ENCODE measurements around the gene KRTAP5-1.
"Not testable (repeated sequence)": the region's sequence is repeated elsewhere in the genome, so short reads cannot be mapped to it uniquely, and the experiment has no call there.

The KRTAP5-1 gene

GRCh38 chr11:1604711-1605110 is 19.6 kb upstream of the KRTAP5-1 start:
- no peak for DNase-seq (ENCODE audit: low read depth, low spot score)
- H3K4me3 ChIP-seq (ENCODE audit: low read length), result no peak overlapping the region

DNA sequence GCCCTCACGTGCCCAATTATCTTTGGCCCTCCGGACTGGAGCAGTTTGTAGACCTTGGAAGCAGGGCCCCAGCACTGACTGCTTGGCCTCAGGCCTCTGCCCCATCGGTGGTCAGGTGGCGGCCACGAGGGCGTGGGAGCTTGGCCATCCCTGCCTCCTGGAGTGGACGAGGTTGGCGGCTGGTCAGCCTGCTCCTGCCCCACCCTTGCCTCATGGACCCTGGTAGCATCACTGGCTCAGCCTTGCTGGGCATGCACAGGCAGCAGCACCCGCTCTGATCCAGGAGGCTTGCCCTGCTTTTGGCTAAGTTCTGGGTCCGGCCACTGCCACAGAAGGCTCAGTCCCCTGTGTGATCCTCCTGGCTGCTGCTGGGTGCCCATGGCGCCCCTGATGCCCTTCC is 19.1 kb upstream of the KRTAP5-1 start:
- no peak for DNase-seq (ENCODE audit: low read depth, low spot score)
- H3K4me3 ChIP-seq (ENCODE audit: low read length), result no peak overlapping the region

- no peak overlapping the region for H3K4me3 ChIP-seq (ENCODE audit: low read length)
- DNase-seq (ENCODE audit: low read depth, low spot score), result no peak
Measured at GRCh38 chr11:1603629-1604028, 18.5 kb upstream of the KRTAP5-1 start.

DNA sequence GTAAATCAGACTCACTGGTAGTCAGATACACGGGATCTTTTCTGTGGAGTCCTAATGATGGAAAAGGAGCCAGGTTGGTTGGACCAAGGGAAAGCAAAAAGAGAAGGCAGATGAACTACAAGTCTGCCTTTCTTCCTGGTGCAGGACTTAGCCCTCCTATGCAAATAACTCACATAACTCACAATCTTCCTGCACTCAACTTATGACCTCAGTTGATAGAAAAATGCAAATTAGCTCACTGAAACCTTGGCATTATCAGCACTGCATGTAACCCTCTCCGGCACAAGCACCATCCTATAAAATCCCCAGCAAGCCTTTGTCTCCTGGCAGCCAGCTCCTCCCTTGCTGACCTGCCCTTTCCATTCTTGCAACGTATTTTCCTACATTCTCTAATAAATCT is 16.6 kb upstream of the KRTAP5-1 start:
- not testable (repeated sequence) for DNase-seq (ENCODE audit: low read depth, low spot score); H3K4me3 ChIP-seq (ENCODE audit: low read length)

DNA sequence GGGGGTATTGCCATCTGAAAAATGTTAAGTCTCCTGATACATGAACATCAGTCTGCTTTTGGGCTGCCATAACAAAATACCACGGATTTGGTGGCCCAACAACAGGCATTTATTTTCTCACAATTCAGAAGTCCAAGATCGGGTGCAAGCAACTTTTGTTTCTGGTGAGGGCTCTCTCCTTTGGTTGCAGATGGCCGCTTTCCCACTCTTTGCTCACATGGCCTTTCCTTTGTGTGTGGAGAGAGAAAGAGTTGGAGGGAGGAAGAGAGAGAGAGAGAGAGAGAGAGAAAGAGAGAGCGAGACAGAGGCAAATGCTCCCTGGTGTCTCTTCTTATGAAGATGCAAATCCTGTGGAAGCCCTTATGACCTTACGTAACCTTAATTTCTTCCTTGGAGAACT is 15.5 kb upstream of the KRTAP5-1 start:
- DNase-seq (ENCODE audit: low read depth, low spot score), result no peak
- H3K4me3 ChIP-seq (ENCODE audit: low read length), result no peak overlapping the region

DNA sequence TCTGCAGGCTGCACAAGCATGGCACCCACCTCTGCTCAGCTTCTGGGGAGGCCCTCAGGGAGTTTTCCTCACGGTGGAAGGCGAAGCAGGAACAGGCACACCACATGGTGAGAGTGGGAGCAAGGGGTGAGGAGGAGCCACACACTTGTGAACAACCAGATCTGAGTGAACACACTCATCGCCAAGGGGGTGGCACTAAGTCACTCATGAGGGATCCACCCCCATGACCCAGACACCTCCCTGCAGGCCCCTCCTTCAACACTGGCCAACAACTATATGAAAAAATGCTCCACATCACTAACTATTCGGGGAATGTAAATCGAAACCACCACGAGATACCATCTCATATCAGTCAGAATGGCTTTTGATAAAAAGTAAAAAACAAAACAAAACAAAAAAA is 13.7 kb upstream of the KRTAP5-1 start:
- no peak for DNase-seq (ENCODE audit: low read depth, low spot score)
- no peak overlapping the region for H3K4me3 ChIP-seq (ENCODE audit: low read length)

DNA sequence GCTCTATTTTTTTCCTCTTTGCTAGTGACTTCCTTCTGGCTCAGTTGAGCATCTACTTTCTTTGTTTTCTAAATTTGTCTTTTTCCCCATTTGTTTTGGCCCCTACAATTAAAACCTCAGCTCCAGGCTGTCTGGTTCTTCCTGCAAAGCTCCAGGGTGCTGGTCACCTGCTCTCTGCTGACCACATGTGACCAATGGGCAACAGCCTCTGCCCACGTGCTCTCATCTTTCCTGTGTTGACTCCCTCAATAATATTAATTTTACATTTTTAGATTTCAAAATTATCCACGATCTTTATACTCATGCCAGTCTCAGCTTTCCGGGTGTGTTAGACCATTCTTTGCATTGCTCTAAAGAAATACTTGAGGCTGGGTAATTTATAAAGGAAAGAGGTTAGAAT is 13.3 kb upstream of the KRTAP5-1 start:
- not testable (repeated sequence) for DNase-seq (ENCODE audit: low read depth, low spot score); H3K4me3 ChIP-seq (ENCODE audit: low read length)

GRCh38 chr11:1597994-1598380 is 12.9 kb upstream of the KRTAP5-1 start, which contains the start of gene KRTAP5-2:
TSS of gene KRTAP5-2 (minus strand) at chr11:1598294. CDS start at chr11:1598250, 44 bp downstream.
- DNase-seq (ENCODE audit: low read depth, low spot score), result no peak
- H3K4me3 ChIP-seq (ENCODE audit: low read length), result no peak within 1 kb of the TSS

DNA sequence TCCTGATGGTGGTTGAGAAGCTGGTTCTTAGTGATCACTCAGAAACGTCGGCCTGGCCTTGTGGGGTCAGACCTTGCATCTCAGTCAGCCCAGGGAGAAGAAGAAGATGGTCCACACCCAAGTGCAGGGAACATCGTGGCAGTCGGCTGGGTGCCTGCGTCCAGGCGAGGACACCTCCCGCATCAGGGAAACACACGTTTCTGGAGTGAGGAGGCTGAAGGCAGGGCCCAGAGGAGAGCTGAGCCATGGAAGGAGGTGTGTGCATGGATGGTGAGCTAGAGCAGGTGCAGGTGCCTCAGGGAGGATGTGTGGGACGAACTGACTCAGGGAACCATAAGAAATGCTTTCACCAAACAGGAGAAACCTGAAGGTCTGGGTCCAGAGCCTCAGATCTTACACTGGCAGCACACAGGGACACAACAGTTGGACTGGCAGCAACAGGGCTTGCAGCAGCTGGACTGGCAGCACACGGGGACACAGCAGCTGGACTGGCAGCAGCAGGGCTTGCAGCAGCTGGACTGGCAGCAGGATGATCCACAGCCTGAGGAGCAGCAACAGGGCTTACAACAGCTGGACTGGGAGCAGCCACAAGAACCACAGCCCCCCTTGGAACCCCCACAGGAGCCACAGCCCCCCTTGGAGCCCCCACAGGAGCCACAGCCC is 12.4 kb upstream of the KRTAP5-1 start:
- no peak for DNase-seq (ENCODE audit: low read depth, low spot score)
- no peak overlapping the region for H3K4me3 ChIP-seq (ENCODE audit: low read length)

DNA sequence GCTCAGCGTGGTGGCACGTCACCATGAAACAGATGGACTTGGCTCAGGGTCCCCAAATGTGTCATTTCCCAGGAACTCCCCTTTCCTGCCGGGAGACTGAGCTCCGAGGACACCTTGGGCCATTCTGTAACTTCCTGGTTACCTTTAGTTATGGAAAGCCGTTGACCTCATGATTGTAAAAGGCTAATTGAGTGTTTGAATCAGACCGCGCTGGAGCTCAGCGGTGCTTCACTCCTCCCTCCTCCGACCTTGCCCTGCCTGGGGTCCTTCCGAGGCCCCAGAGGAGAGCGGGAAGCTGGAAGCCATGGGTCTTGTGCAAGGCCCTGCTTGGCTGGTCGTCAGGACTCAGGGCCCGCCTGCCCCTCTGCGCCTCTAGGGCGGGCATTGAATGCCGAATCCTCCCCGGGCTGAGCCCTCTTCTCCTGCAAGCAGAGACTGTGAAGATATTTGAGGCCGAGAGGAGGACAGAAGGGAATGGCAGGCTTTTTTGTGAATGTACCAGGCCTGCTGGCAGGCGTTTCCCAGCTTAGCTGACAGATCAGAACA is 11.6 kb upstream of the KRTAP5-1 start:
- H3K4me3 ChIP-seq (ENCODE audit: low read length); DNase-seq (ENCODE audit: low read depth, low spot score): not testable (repeated sequence)

GRCh38 chr11:1595994-1596575 is 11.0 kb upstream of the KRTAP5-1 start:
- not testable (repeated sequence) for H3K4me3 ChIP-seq (ENCODE audit: low read length); DNase-seq (ENCODE audit: low read depth, low spot score)

DNA sequence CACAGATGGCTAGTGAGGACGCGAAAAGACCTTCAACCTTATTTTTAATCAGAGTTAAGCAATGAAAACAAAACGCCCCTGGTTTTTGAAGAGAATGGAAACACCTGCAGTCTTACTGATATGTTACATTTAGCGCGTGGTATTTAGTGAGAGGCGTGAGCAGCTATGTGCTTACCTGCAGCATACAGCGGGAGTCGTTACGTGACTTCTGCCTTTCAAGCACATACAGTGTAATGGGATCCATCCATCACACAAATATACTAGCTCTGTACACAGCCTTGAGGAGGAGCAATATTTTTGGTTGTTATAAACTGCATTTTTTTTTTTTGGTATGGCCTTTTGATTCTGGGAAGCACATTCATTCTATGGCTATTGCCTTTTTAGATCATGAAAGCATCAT is 7.5 kb upstream of the KRTAP5-1 start:
- no peak overlapping the region for H3K4me3 ChIP-seq (ENCODE audit: low read length)
- DNase-seq (ENCODE audit: low read depth, low spot score), result no peak

- DNase-seq (ENCODE audit: low read depth, low spot score), result no peak
Measured at GRCh38 chr11:1589996-1590395, 4.9 kb upstream of the KRTAP5-1 start.

DNA sequence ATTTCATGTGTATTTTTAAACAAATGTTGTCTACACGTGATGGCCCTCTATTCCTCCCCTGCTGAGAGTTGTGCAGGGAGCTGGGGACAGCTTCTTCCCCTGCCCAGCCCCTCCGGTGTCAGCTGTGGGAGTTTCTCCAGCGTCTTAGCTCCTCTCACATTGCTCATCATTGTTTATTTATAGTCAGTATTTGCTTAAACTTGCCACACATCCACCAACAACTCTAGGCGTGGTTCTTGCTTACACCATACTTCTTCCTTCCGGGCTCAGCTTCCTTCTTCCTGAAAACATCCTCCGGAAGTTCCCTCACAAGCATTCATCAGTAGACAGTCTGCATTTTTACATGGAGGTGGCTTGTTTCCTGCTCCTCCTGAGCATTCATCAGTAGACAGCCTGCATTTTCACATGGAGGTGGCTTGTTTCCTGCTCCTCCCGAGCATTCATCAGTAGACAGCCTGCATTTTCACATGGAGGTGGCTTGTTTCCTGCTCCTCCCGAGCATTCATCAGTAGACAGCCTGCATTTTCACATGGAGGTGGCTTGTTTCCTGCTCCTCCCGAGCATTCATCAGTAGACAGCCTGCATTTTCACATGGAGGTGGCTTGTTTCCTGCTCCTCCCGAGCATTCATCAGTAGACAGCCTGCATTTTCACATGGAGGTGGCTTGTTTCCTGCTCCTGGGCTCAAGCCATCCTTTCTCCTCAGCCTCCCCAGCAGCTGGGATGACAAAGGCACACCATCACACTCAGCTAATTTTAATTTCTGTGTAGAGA is 4.3 kb upstream of the KRTAP5-1 start:
- not testable (repeated sequence) for DNase-seq (ENCODE audit: low read depth, low spot score); H3K4me3 ChIP-seq (ENCODE audit: low read length)

More at GRCh38 chr11:1589996-1590395, 4.9 kb upstream of the KRTAP5-1 start:
- no peak overlapping the region for H3K4me3 ChIP-seq (ENCODE audit: low read length)

DNA sequence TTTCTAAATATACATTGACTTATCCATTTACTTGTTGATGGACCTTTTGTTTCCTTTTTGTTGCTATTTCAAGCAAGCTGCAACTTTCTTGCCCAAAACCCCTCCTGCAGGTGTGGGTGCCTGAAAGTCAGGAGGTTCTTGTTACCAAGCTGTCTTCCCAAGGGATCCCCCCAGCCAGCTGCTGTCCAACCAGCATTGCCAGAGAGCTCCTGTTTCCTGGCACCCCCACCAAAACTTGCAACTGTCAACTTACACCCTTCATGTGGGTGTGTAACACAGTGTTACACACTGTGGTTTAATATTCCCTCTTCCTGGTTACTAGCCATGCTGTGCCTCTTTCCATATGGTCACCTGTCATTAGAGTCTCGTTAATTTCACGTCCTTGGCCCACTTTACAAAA is 1.6 kb upstream of the KRTAP5-1 start:
- DNase-seq (ENCODE audit: low read depth, low spot score), result no peak

DNA sequence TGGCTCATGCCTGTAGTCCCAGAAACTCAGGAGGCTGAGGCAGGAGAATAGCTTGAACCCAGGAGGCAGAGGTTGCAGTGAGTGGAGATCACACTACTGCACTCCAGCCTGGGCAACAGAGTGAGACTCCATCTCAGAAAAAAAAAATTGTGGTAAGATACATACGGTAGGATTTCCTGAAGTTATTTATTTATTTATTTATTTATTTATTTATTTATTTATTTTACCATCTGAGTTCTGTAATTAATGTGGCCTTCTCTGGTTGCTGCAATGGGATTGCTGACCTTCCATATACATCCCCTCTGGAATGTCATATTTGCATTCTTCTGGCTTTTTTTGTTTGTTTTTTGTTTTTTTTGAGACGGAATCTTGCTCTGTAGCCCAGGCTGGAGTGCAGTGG is 2.2 kb downstream of the KRTAP5-1 start:
- not testable (repeated sequence) for H3K4me3 ChIP-seq (ENCODE audit: low read length)

More for the DNA sequence above, 1.6 kb upstream of the KRTAP5-1 start:
- no peak overlapping the region for H3K4me3 ChIP-seq (ENCODE audit: low read length)

DNA sequence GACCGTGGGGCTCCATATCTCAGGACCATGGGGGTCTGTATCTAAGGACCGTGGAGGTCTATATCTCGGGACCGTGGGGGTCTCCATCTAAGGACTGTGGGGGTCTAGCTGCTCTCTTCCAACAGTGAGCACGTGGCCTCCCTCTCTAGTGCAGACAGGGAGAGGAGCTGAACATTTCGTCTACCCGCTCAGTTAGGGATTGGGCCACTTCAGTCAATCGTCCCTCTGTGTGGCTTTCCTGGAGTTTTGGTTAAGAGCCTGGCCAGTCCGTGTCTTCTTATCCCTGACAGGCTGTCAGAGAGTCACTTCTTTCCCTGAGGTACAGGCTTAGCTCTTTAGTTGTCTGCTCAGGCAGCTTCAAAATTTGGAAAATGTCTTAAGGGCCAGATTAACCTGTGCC is 3.1 kb downstream of the KRTAP5-1 start:
- no peak overlapping the region for H3K4me3 ChIP-seq (ENCODE audit: low read length)
- no peak for DNase-seq (ENCODE audit: low read depth, low spot score)

More for the DNA sequence above, 2.2 kb downstream of the KRTAP5-1 start:
- not testable (repeated sequence) for DNase-seq (ENCODE audit: low read depth, low spot score)

- DNase-seq (ENCODE audit: low read depth, low spot score), result no peak
- no peak overlapping the region for H3K4me3 ChIP-seq (ENCODE audit: low read length)
Measured at GRCh38 chr11:1576825-1577224, 8.3 kb downstream of the KRTAP5-1 start.

DNA sequence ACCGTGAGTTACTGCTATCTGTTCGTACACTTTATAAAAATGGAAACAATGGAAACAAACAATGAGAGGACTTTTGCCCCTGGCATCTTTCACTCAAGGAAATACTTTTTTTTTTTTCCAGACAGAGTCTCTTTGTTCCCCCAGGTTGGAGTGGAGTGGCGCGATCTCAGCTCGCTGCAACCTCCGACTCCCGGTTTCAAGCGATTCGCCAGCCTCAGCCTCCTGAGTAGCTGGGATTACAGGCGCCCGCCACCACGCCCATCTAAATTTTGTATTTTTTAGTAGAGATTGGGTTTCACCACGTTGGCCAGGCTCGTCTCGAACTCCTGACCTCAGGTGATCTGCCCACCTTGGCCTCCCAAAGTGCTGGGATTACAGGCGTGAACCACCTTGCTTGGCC is 9.3 kb downstream of the KRTAP5-1 start:
- not testable (repeated sequence) for H3K4me3 ChIP-seq (ENCODE audit: low read length); DNase-seq (ENCODE audit: low read depth, low spot score)

DNA sequence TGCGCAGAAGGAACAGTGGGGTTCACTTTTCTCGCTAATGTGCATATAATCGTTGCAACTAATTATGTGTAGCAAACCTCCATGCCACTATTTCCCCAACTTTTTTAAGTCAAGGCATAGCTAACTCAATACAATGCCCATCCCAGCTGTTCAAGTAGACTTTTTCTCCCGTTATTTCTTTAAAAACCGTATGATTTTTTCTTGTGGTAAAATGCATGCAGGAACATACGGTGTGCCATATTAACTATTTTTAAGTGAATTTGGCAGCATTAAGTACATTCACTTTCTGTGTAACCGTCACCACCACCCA is 10.2 kb downstream of the KRTAP5-1 start:
- no peak for DNase-seq (ENCODE audit: low read depth, low spot score)
- H3K4me3 ChIP-seq (ENCODE audit: low read length), result no peak overlapping the region

Measured in Jurkat, Clone E6-1 (cell line).